D721Med (cell line): ENCODE results near the gene EGF.

Experiments
- DNase-seq: peaks from one replicate; pipeline ENCODE4 v3.0.0; 2011; ENCODE audit warnings: low spot score; ENCODE audit not compliant: insufficient read length
- FAIRE-seq: peaks from 2 replicates; lab custom pipeline; 2011; peaks lifted over from hg19 to GRCh38; lab: Jason Lieb, UNC
- TF ChIP-seq, protein P1 (sequence below): IDR thresholded peaks from 2 replicates; pipeline ENCODE4 v1.5.1; 2012; ENCODE audit warnings: mild to moderate bottlenecking, control low read depth; ENCODE audit not compliant: insufficient read depth; ENCODE audit errors: missing control alignments

The EGF gene

DNA sequence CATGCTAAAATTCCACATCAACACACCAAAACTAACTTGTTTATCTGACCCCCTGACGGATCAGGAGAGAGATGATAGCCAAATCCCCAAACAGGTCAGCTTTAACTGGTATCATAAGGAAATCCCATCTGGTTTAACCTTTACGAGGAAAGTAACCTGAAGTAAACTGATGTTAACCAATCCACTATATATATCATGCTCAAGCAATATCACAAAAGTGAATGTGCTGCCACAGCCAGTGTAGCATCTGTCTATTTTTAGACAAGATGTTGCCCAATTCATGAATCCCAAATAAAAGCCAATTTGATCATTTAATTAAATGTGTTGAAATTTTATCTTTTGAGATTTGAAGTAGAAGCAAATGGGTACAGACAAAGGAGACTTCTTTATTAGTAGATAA, 44.5 kb downstream of the EGF start:
- TF ChIP-seq, protein P1, sequence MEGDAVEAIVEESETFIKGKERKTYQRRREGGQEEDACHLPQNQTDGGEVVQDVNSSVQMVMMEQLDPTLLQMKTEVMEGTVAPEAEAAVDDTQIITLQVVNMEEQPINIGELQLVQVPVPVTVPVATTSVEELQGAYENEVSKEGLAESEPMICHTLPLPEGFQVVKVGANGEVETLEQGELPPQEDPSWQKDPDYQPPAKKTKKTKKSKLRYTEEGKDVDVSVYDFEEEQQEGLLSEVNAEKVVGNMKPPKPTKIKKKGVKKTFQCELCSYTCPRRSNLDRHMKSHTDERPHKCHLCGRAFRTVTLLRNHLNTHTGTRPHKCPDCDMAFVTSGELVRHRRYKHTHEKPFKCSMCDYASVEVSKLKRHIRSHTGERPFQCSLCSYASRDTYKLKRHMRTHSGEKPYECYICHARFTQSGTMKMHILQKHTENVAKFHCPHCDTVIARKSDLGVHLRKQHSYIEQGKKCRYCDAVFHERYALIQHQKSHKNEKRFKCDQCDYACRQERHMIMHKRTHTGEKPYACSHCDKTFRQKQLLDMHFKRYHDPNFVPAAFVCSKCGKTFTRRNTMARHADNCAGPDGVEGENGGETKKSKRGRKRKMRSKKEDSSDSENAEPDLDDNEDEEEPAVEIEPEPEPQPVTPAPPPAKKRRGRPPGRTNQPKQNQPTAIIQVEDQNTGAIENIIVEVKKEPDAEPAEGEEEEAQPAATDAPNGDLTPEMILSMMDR: no peak
- FAIRE-seq (no peak), DNase-seq (no peak)

DNA sequence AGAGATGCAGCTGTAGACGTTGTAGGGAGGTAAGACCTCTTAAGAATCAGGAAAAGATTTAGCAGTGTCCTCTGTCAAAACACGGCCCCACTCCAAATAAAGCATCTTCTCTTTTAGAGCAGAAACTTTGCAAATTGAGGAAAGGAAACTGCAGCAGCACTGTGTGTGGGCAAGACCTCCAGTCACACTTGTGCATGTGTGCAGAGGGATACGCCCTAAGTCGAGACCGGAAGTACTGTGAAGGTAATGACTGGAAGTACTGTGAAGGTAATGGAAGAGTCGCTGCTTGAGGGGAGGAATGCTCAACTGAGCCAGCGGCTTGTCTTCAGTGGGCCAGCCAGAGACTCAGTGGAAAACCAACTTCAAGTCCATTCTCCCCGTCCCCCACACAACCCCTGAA, 46.5 kb downstream of the EGF start:
- FAIRE-seq (no peak), DNase-seq (no peak)
- TF ChIP-seq, protein P1: no peak

DNA sequence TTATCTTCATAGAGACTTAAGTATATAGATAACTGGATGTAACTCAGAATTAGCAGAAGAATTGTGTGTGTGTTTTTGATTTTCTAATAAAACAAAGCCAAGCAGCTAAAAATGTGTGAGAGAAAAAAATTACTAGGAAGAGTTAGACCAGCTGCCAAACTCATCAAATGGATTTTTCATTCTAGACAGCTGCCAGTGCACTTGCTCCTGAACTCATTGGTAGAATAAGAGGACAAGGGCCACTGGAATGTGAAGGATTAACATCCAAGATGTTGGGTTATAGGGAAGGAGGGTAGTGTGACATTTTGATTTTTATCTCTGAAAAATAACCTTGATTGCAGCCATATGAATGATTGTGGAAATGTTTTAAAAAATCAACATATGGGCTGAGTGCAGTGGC, 49.7 kb downstream of the EGF start:
- TF ChIP-seq, protein P1: no peak
- no peak for FAIRE-seq
- DNase-seq: no peak

DNA sequence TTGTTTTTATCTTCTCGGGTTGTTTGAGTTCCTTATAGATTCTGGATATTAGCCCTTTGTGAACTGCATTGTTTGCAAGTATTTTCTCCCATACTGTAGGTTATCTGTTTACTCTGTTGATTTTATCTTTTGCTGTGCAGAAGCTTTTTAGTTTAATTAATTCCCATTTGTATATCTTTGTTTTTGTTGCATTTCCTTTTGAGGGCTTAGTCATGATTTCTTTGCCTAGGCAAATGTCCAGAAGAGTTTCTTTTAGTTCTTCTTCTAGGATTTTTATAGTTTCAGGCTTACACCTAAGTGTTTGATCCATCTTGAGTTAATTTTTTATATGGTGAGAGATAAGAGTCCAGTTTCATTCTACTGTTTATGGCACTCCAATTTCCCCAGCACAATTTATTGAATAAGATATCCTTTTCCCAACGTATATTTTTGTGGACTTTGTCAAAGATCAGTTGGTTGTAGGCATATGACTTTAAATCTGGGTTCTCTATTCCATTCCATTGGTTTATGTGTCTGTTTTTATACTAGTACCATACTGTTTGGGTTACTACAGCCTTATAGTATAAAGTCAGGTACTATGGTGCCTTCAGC, 54.3 kb downstream of the EGF start:
- DNase-seq (no peak), FAIRE-seq (no peak)
- TF ChIP-seq, protein P1: no peak

DNA sequence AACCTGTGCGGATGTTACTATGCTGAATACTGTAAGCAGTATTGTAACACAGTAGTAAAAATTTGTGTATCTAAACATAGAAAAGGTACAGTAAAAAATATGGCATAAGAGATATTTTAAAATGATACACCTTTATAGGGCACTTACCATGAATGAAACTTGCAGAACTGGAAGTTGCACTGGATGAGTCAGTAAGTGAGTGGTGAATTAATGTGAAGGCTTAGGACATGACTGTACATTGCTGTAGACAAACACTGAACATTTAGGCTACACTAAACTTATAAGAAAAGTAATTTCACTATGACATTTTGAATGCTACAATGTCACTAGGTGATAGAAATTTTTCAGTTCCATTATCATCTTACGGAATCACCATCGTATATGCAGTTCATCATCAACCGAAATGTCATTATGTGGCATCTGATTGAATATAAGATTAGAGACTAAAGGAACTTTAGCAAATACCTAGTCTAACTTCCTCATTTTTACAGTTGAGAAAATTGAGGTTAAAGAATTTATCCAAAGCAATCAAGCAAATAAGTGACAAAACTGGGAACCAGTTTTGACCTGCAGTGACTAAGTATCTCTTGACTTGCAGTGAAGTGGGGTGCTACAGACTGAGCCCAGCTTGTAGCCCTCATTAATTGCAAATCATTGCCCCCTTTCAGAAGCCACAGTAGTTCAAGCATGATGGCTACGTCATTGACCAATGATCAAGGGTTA, 55.3 kb downstream of the EGF start:
- DNase-seq: no peak
- TF ChIP-seq, protein P1: no peak
- peak; percentile 6 for FAIRE-seq

DNA sequence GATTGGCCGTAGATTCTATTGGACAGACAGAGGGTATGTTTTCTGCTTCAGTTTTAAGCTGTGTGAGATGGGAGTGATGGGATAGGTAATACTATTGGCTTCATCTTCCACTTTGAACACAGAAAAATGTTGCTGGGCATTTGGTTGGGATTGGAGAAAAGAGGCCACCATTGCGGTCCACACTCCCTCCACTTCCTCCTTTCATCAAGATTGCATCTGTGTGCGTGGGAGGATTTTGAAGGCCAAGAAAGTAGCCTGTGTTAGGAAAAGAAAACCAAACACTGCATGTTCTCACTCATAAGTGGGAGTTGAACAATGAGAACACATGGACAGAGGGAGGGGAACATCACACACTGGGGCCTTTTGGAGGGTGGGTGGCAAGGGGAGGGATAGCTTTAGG, 56.4 kb downstream of the EGF start:
- DNase-seq (no peak), FAIRE-seq (peak; percentile 29)
- TF ChIP-seq, protein P1: no peak

DNA sequence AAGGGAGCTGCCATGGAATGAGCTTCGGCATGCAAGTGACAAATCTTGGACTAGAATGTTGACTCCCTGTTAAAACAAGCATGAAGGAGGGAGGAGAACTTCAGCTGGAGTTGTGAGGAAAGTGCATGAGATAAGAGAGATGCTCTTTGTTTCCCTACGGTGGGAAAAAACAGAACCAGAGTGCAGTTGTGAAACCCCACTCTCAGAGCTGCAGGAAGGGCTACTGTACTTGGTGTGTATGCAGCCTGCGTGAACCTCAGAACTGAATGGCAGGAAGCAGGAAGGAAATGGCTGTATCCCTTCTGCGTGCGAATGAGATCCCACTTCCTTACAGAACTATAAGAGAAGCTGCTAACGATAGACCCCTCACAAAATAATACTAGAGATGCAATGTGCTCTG, 57.2 kb downstream of the EGF start:
- FAIRE-seq (no peak), DNase-seq (no peak)
- TF ChIP-seq, protein P1: no peak
